ENCODE results near the gene SMAD7.

SMAD7 gene

GRCh38 chr18:48986851-48987761 lies 36.3 kb upstream of the SMAD7 start:
- DNase-seq: no peak

- DNase-seq: no peak
Measured at GRCh38 chr18:48985161-48985560, 34.4 kb upstream of the SMAD7 start.

- no peak for DNase-seq
Measured at GRCh38 chr18:48983793-48984437, 33.1 kb upstream of the SMAD7 start.

- DNase-seq: no peak
Measured at GRCh38 chr18:48982266-48982665, 31.5 kb upstream of the SMAD7 start.

- no peak for DNase-seq
Measured at GRCh38 chr18:48979944-48980890, 29.5 kb upstream of the SMAD7 start.

GRCh38 chr18:48977914-48978313 lies 27.1 kb upstream of the SMAD7 start:
- no peak for DNase-seq

GRCh38 chr18:48975817-48976649 lies 25.3 kb upstream of the SMAD7 start:
- peak; percentile 73 for DNase-seq

- DNase-seq: no peak
Measured at GRCh38 chr18:48975120-48975816, 24.5 kb upstream of the SMAD7 start.

- DNase-seq: no peak
Measured at GRCh38 chr18:48974304-48975119, 23.7 kb upstream of the SMAD7 start.

- no peak for DNase-seq
Measured at GRCh38 chr18:48973731-48974130, 23.0 kb upstream of the SMAD7 start.

GRCh38 chr18:48968412-48969215 lies 17.8 kb upstream of the SMAD7 start:
- DNase-seq: no peak

- DNase-seq: no peak
Measured at GRCh38 chr18:48967545-48967944, 16.8 kb upstream of the SMAD7 start.

- no peak for DNase-seq
Measured at GRCh38 chr18:48966523-48966922, 15.8 kb upstream of the SMAD7 start.

- DNase-seq: no peak
Measured at GRCh38 chr18:48963586-48964470, 13.1 kb upstream of the SMAD7 start.

GRCh38 chr18:48962994-48963561 lies 12.3 kb upstream of the SMAD7 start:
- DNase-seq: no peak

GRCh38 chr18:48962252-48962993 lies 11.7 kb upstream of the SMAD7 start:
- DNase-seq: no peak

GRCh38 chr18:48961547-48961946 lies 10.8 kb upstream of the SMAD7 start:
- no peak for DNase-seq
